Nephron progenitor cell (in vitro differentiated cells): ENCODE data around the gene HTR1D.
A peak's percentile ranks its signal among the peaks of the same experiment; 100 is the strongest.
"Not testable (repeated sequence)": the region's sequence is repeated elsewhere in the genome, so short reads cannot be mapped to it uniquely, and the experiment has no call there.

Experiments
- DNase-seq: peaks from one replicate; pipeline ENCODE4 v3.0.0; 2021
- H3K27ac Mint-ChIP-seq: 2 replicates; pipeline ENCODE4 v1.8.0; 2021; ENCODE audit warnings: mild to moderate bottlenecking, moderate library complexity, mixed read lengths
- H3K27me3 Mint-ChIP-seq: 2 replicates; pipeline ENCODE4 v1.8.0; 2021; ENCODE audit warnings: mild to moderate bottlenecking, low read depth, mixed read lengths; ENCODE audit not compliant: poor library complexity
- H3K36me3 Mint-ChIP-seq: 2 replicates; pipeline ENCODE4 v1.8.0; 2021; ENCODE audit warnings: low read depth, mixed read lengths
- H3K4me1 Mint-ChIP-seq: 2 replicates; pipeline ENCODE4 v1.8.0; 2021; ENCODE audit warnings: mixed read lengths
- H3K4me3 Mint-ChIP-seq: 2 replicates; pipeline ENCODE4 v1.8.0; 2021; ENCODE audit warnings: mild to moderate bottlenecking, moderate library complexity, mixed read lengths
- H3K9me3 Mint-ChIP-seq: 2 replicates; pipeline ENCODE4 v1.8.0; 2021; ENCODE audit warnings: mild to moderate bottlenecking, moderate library complexity, mixed read lengths
- CTCF ChIP-seq: fragments of 200-600 bp; sonication (generic); IDR thresholded peaks from 2 replicates; pipeline ENCODE4 v1.5.0; 2021; ENCODE audit warnings: antibody characterized with exemption

The HTR1D gene

GRCh38 chr1:23194119-23194984, 22.9 kb downstream of the HTR1D start:
- H3K27ac Mint-ChIP-seq, result no peak overlapping the region
- no peak for DNase-seq
- no peaks in the 10 kb centered on the region for H3K4me1 Mint-ChIP-seq
- peaks cover 14% of the 10 kb centered on the region for H3K27me3 Mint-ChIP-seq
- H3K9me3 Mint-ChIP-seq, result no peaks in the 10 kb centered on the region
- no peak for TF ChIP-seq CTCF
- no peaks in the 10 kb centered on the region for H3K36me3 Mint-ChIP-seq
- H3K4me3 Mint-ChIP-seq, result no peak overlapping the region

- H3K9me3 Mint-ChIP-seq, result no peaks in the 10 kb centered on the region
- TF ChIP-seq CTCF, result no peak
- no peaks in the 10 kb centered on the region for H3K4me1 Mint-ChIP-seq
- peaks cover 14% of the 10 kb centered on the region for H3K27me3 Mint-ChIP-seq
- H3K27ac Mint-ChIP-seq, result no peak overlapping the region
- DNase-seq, result no peak
- no peaks in the 10 kb centered on the region for H3K36me3 Mint-ChIP-seq
- H3K4me3 Mint-ChIP-seq, result no peak overlapping the region
These were observed 23.7 kb downstream of the HTR1D start for GRCh38 chr1:23193391-23194118.

GRCh38 chr1:23191199-23191598, 26.1 kb downstream of the HTR1D start:
- Mint-ChIP-seq H3K27ac (no peak overlapping the region), H3K4me1 (no peaks in the 10 kb centered on the region), H3K27me3 (peaks cover 10% of the 10 kb centered on the region), H3K4me3 (no peak overlapping the region), H3K36me3 (no peaks in the 10 kb centered on the region), H3K9me3 (no peaks in the 10 kb centered on the region)
- DNase-seq, result no peak
- no peak for TF ChIP-seq CTCF

GRCh38 chr1:23188936-23189452, 28.3 kb downstream of the HTR1D start:
- Mint-ChIP-seq H3K27ac (peak overlapping the region; percentile 22), H3K27me3 (peaks cover 18% of the 10 kb centered on the region)
- DNase-seq, H3K9me3 Mint-ChIP-seq, H3K36me3 Mint-ChIP-seq, H3K4me1 Mint-ChIP-seq, H3K4me3 Mint-ChIP-seq: not testable (repeated sequence)

GRCh38 chr1:23188434-23188884, 28.8 kb downstream of the HTR1D start:
- Mint-ChIP-seq H3K4me1 (no peaks in the 10 kb centered on the region), H3K36me3 (no peaks in the 10 kb centered on the region), H3K4me3 (no peak overlapping the region), H3K27ac (no peak overlapping the region), H3K9me3 (no peaks in the 10 kb centered on the region), H3K27me3 (peaks cover 19% of the 10 kb centered on the region)
- DNase-seq, result no peak
- no peak for TF ChIP-seq CTCF

- H3K36me3 Mint-ChIP-seq, result no peaks in the 10 kb centered on the region
- H3K4me1 Mint-ChIP-seq, result no peaks in the 10 kb centered on the region
- no peaks in the 10 kb centered on the region for H3K9me3 Mint-ChIP-seq
- H3K27ac Mint-ChIP-seq, result no peak overlapping the region
- no peak overlapping the region for H3K4me3 Mint-ChIP-seq
- DNase-seq, result no peak
- no peak for TF ChIP-seq CTCF
- H3K27me3 Mint-ChIP-seq, result peaks cover 27% of the 10 kb centered on the region
These were observed 29.7 kb downstream of the HTR1D start for GRCh38 chr1:23187637-23188036.
